HepG2 (cell line): ENCODE results near the gene FASTKD2. TPM values are rescaled to one million over a fixed set of nuclear protein-coding genes. Genes with fewer than 3 reads are reported as not detected.

Experiments
- ATAC-seq: fragments of 200-7000 bp; cut with Tn5 transposase; 3 replicates; pipeline ENCODE4 v1.9.1; 2020; ENCODE audit warnings: mild to moderate bottlenecking, moderate library complexity
- BruUV-seq: library from RNA; stranded (reverse); fragments of 400-500 nt; replicated peaks from 2 replicates; lab custom pipeline; 2021; lab: Mats Ljungman, UMichigan
- CTCF ChIA-PET: fragments of 300-600 bp; formaldehyde crosslinking; extraction: SDS; loops from one replicate; lab custom pipeline; 2021; ENCODE audit warnings: low total read pairs, inconsistent platforms, low intra/inter-chr PET ratio; lab: Yijun Ruan, JAX
- POLR2A ChIA-PET: fragments of 350-600 bp; sonication (Branson Sonifier 250); formaldehyde crosslinking; loops from one replicate; lab custom pipeline; 2020; ENCODE audit warnings: antibody characterized with exemption, inconsistent platforms; lab: Yijun Ruan, JAX
- DNase-seq: peaks from one replicate; pipeline ENCODE4 v3.0.0-alpha.2; 2015; ENCODE audit warnings: low spot score
- FAIRE-seq: peaks from 3 replicates; lab custom pipeline; 2011; peaks lifted over from hg19 to GRCh38; lab: Jason Lieb, UNC
- H2AFZ ChIP-seq: one replicate; pipeline ENCODE4 v1.6.1; 2011; ENCODE audit warnings: low read length, inconsistent platforms
- H3K27ac ChIP-seq: fragments of 300-600 bp; 3 replicates; pipeline ENCODE4 v1.8.0; 2011; ENCODE audit warnings: mixed run types, mild to moderate bottlenecking, mixed read lengths, low read length, inconsistent platforms; ENCODE audit not compliant: insufficient read depth; ENCODE audit errors: extremely low read length
- H3K27me3 ChIP-seq, 2 experiments: fragments of 200-600 bp in 1 of 2; 2 replicates in 1 of 2; 3 replicates in 1 of 2; pipeline versions ENCODE4 v1.6.0 to v1.8.0; 2011; ENCODE audit warnings: low read length in 2 of 2, mild to moderate bottlenecking in 2 of 2, moderate library complexity in 2 of 2, inconsistent platforms in 1 of 2; ENCODE audit not compliant: insufficient read depth in 2 of 2, control insufficient read depth in 1 of 2
- H3K36me3 ChIP-seq, 2 experiments: fragments of 200-600 bp in 1 of 2; replicated peaks in 1 of 2; 2 replicates in 1 of 2; 3 replicates in 1 of 2; pipeline versions ENCODE4 v1.5.1 to v1.8.0; 2011; ENCODE audit warnings: low read length in 2 of 2, inconsistent platforms in 1 of 2; ENCODE audit not compliant: insufficient read depth in 2 of 2, control insufficient read depth in 1 of 2
- H3K4me1 ChIP-seq: 2 replicates; pipeline ENCODE4 v1.5.1; 2012; ENCODE audit warnings: low read length, inconsistent platforms; ENCODE audit not compliant: insufficient read depth
- H3K4me2 ChIP-seq: 2 replicates; pipeline ENCODE4 v1.6.0; 2011; ENCODE audit warnings: low read depth, low read length, inconsistent platforms
- H3K4me3 ChIP-seq, 3 experiments: fragments of 200-600 bp in 1 of 3; sonication (generic), shearing (Covaris generic) in 1 of 3; replicated peaks in 1 of 3; 2 replicates each; pipeline ENCODE4 v1.5.1; 2011 to 2016; ENCODE audit warnings: low read length in 3 of 3, inconsistent platforms in 2 of 3, low read depth in 2 of 3, mild to moderate bottlenecking in 2 of 3, control low read depth in 1 of 3, mixed read lengths in 1 of 3; ENCODE audit not compliant: insufficient read depth in 1 of 3
- H3K79me2 ChIP-seq: one replicate; pipeline ENCODE4 v1.6.1; 2011; ENCODE audit warnings: low read length, inconsistent platforms; ENCODE audit not compliant: insufficient read depth
- H3K9ac ChIP-seq: 2 replicates; pipeline ENCODE4 v1.6.0; 2011; ENCODE audit warnings: mild to moderate bottlenecking, low read depth, low read length, inconsistent platforms; ENCODE audit not compliant: insufficient read depth
- H3K9me3 ChIP-seq: 2 replicates; pipeline ENCODE4 v1.5.1; 2012; ENCODE audit warnings: mild to moderate bottlenecking, low read length
- H4K20me1 ChIP-seq: 2 replicates; pipeline ENCODE4 v1.6.0; 2011; ENCODE audit warnings: inconsistent platforms, mild to moderate bottlenecking, low read length, moderate library complexity; ENCODE audit not compliant: insufficient read depth
- AFF4 ChIP-seq: sonication (generic); formaldehyde crosslinking; IDR thresholded peaks from 2 replicates; pipeline ENCODE4 v1.4.0; 2020; ENCODE audit warnings: missing genetic modification reagents
- CBFB ChIP-seq: sonication (generic); formaldehyde crosslinking; IDR thresholded peaks from 2 replicates; pipeline ENCODE4 v1.4.0; 2020; ENCODE audit warnings: missing genetic modification reagents
- GPN1 ChIP-seq: sonication (generic); formaldehyde crosslinking; IDR thresholded peaks from 2 replicates; pipeline ENCODE4 v1.5.1; 2020; ENCODE audit warnings: missing genetic modification reagents, borderline replicate concordance
- HOXA9 ChIP-seq: sonication (generic); formaldehyde crosslinking; IDR thresholded peaks from 2 replicates; pipeline ENCODE4 v1.8.1; 2022; ENCODE audit warnings: missing genetic modification reagents, mild to moderate bottlenecking, moderate library complexity, borderline replicate concordance
- MEF2D ChIP-seq: sonication (generic); formaldehyde crosslinking; IDR thresholded peaks from 2 replicates; pipeline ENCODE4 v1.5.1; 2020; ENCODE audit warnings: mild to moderate bottlenecking, missing genetic modification reagents
- NCOA5 ChIP-seq: sonication (generic); formaldehyde crosslinking; IDR thresholded peaks from 2 replicates; pipeline ENCODE4 v1.4.0; 2020; ENCODE audit warnings: missing genetic modification reagents
- NPAS2 ChIP-seq: sonication (generic); formaldehyde crosslinking; IDR thresholded peaks from 2 replicates; pipeline ENCODE4 v1.8.0; 2022; ENCODE audit warnings: mild to moderate bottlenecking, missing genetic modification reagents, borderline replicate concordance
- SP4 ChIP-seq: sonication (generic); formaldehyde crosslinking; IDR thresholded peaks from 2 replicates; pipeline ENCODE4 v1.8.1; 2023; ENCODE audit warnings: mild to moderate bottlenecking, missing genetic modification reagents
- TP53 ChIP-seq: sonication (generic); formaldehyde crosslinking; conservative IDR thresholded peaks from 2 replicates; pipeline ENCODE4 v1.4.0; 2020; ENCODE audit warnings: missing genetic modification reagents
- TRAFD1 ChIP-seq: sonication (generic); formaldehyde crosslinking; IDR thresholded peaks from 2 replicates; pipeline ENCODE4 v1.5.1; 2020; ENCODE audit warnings: missing genetic modification reagents, mild to moderate bottlenecking, borderline replicate concordance
- ZFP36 ChIP-seq: fragments of 150-350 bp; IDR thresholded peaks from 2 replicates; pipeline ENCODE4 v1.6.1; 2018; ENCODE audit warnings: borderline replicate concordance, low read length, low read depth; ENCODE audit not compliant: partially characterized antibody
- ZNF33B ChIP-seq: sonication (generic); formaldehyde crosslinking; IDR thresholded peaks from 2 replicates; pipeline ENCODE4 v1.5.1; 2020; ENCODE audit warnings: mild to moderate bottlenecking, missing genetic modification reagents
- ZNF556 ChIP-seq: sonication (generic); formaldehyde crosslinking; IDR thresholded peaks from 2 replicates; pipeline ENCODE4 v1.4.0; 2020; ENCODE audit warnings: mild to moderate bottlenecking, missing genetic modification reagents, borderline replicate concordance
- ZNF766 ChIP-seq: sonication (generic); formaldehyde crosslinking; IDR thresholded peaks from 2 replicates; pipeline ENCODE4 v1.5.0; 2020; ENCODE audit warnings: missing genetic modification reagents, borderline replicate concordance
- WGBS: methylation state at CpG from one replicate; pipeline ENCODE4 v1.1.6; 2017; ENCODE audit warnings: low lambda C conversion rate; 5-methylcytosine and 5-hydroxymethylcytosine counted together
- in situ Hi-C: cut with HindIII; loops from 2 replicates; pipeline ENCODE4 v1.10.0; 2017; ENCODE audit warnings: low pct_unique_long_range_greater_than_20kb; ENCODE audit not compliant: extremely low pct_ligation_motif_present
- intact Hi-C: fragments of 100-400 bp; cut with micrococcal nuclease; formaldehyde crosslinking; loops from one replicate; pipeline ENCODE4 v1.10.0; 2022; ENCODE audit not compliant: unreplicated experiment
- polyA plus RNA-seq, 8 experiments: library from polyadenylated mRNA; depleted of rRNA in 3 of 8; stranded (reverse) in 7 of 8; unstranded in 1 of 8; fragments of >200 nt; fragmentation: Illumina TruSeq in 4 of 8; extraction: Trizol in 4 of 8; gene quantifications; 2 replicates each; pipeline versions ENCODE4 v1.2.1 to v1.2.3, GENCODE V29; 2011 to 2016; ENCODE audit warnings: low read depth in 4 of 8, missing spikeins in 1 of 8, mixed read lengths in 1 of 8; ENCODE audit not compliant: insufficient read depth in 1 of 8
- total RNA-seq, 5 experiments: library from RNA; depleted of rRNA; stranded (reverse); fragments of >200 nt; fragmentation: Illumina TruSeq; extraction: Trizol; gene quantifications; 2 replicates each; pipeline ENCODE4 v1.2.3, GENCODE V29; 2016; ENCODE audit warnings: low read depth in 1 of 5

The FASTKD2 gene
- total and polyA plus RNA-seq, 2 of the 13 experiments (the other 11 are each of a cell fraction or from before 2014, with no cell fraction given): 41.1 to 77.8 TPM

- no peak for TF ChIP-seq MEF2D (CRISPR knock-in tag)
- no peak for TF ChIP-seq SP4 (CRISPR knock-in tag)
- no peak for TF ChIP-seq TRAFD1 (CRISPR knock-in tag)
- no peak for TF ChIP-seq ZNF33B (CRISPR knock-in tag)
- no peak for TF ChIP-seq GPN1 (CRISPR knock-in tag)
- TF ChIP-seq, all 625 proteins: peak for 0
- Histone ChIP-seq H3K4me1 (no peaks in the 10 kb centered on the region), H3K9me3 (no peaks in the 10 kb centered on the region), H2AFZ (no peak overlapping the region), H3K4me3 (no peak overlapping the region), H3K79me2 (no peaks in the 10 kb centered on the region), H3K27me3 (no peaks in the 10 kb centered on the region), H3K4me2 (no peak overlapping the region), H3K36me3 (peaks cover 0 to 3% of the 10 kb centered on the region in 2 experiments; a peak in 2 of 5 replicates), H3K27ac (no peak overlapping the region), H3K9ac (no peak overlapping the region), H4K20me1 (no peaks in the 10 kb centered on the region; the same call in 1 of the 2 replicates)
- WGBS: 95% methylated on average over 5 of the region's 5 CpGs
- in situ Hi-C loops (no loop called here), intact Hi-C loops (no loop called here)
- POLR2A ChIA-PET: no interaction called here
- ATAC-seq: no peak
- CTCF ChIA-PET: no interaction called here
- BruUV-seq: no TSS peak
- no peak for DNase-seq
- no peak for FAIRE-seq
These were observed 32.6 kb downstream of the FASTKD2 start for GRCh38 chr2:206798000-206798399.

- intact Hi-C loops (no loop called here), in situ Hi-C loops (no loop called here)
- H3K4me2 ChIP-seq: no peak overlapping the region
- H4K20me1 ChIP-seq: no peaks in the 10 kb centered on the region; the same call in 1 of the 2 replicates
- H2AFZ ChIP-seq: no peak overlapping the region
- POLR2A ChIA-PET: no interaction called here
- CTCF ChIA-PET: interaction anchor here (3.6 kb wide), 1 partner anchor 676 kb away, joined by 24 read pairs; no protein-coding TSS in a partner anchor
- no peak for FAIRE-seq
- peaks cover 0 to 3% of the 10 kb centered on the region in 2 experiments; a peak in 2 of 5 replicates for H3K36me3 ChIP-seq
- no peak for DNase-seq
- no TSS peak for BruUV-seq
- no peak overlapping the region for H3K4me3 ChIP-seq
- H3K4me1 ChIP-seq: no peaks in the 10 kb centered on the region
- H3K9ac ChIP-seq: no peak overlapping the region
- 75% methylated on average over 3 of the region's 3 CpGs for WGBS
- no peak overlapping the region for H3K27ac ChIP-seq
- no peaks in the 10 kb centered on the region for H3K9me3 ChIP-seq
- ATAC-seq: no peak
- no peaks in the 10 kb centered on the region for H3K27me3 ChIP-seq
- no peaks in the 10 kb centered on the region for H3K79me2 ChIP-seq
- no peak for TF ChIP-seq TP53 (CRISPR knock-in tag)
- TF ChIP-seq AFF4 (CRISPR knock-in tag): no peak
- no peak for TF ChIP-seq HOXA9 (CRISPR knock-in tag)
- no peak for TF ChIP-seq ZNF766 (CRISPR knock-in tag)
- no peak for TF ChIP-seq NCOA5 (CRISPR knock-in tag)
- no peak for TF ChIP-seq ZFP36
- TF ChIP-seq CBFB (CRISPR knock-in tag): no peak
- no peak for TF ChIP-seq NPAS2 (CRISPR knock-in tag)
- TF ChIP-seq ZNF556 (CRISPR knock-in tag): no peak
These were observed 33.7 kb downstream of the FASTKD2 start for GRCh38 chr2:206799083-206799482.
